ENCODE measurements around the gene VPS8. TPM values are rescaled to one million over a fixed set of nuclear protein-coding genes. Genes with fewer than 3 reads are reported as not detected.

Gene VPS8
- total and polyA plus RNA-seq, 9 of the 15 experiments (the other 6 are each of a cell fraction or from before 2014, with no cell fraction given): 7.2 to 41.0 (median 28.3) TPM

- TF ChIP-seq ZBTB40 (IDR thresholded peaks at IDR 0.05) (no peak), ZBTB40 (CRISPR knock-in tag; IDR thresholded peaks at IDR 0.05) (no peak)
Measured at GRCh38 chr3:184986366-184986889, 174.5 kb downstream of the VPS8 start (continued).

Data from K562 (cell line).